Lower leg skin (tissue), 4 donors: ENCODE results near the gene RCBTB2. TPM values are rescaled to one million over a fixed set of nuclear protein-coding genes. Genes with fewer than 3 reads are reported as not detected.

ENCODE experiments used
- DNase-seq, 2 donors: peaks; one replicate each; pipeline ENCODE4 v3.0.0-alpha.2; 2019; ENCODE audit warnings: low spot score in 2 of 2
- H3K4me3 ChIP-seq: fragments of 200-600 bp; sonication (generic); 2 replicates; pipeline ENCODE4 v1.5.1; 2017; ENCODE audit warnings: mild to moderate bottlenecking, low read depth; ENCODE audit not compliant: poor library complexity, severe bottlenecking
- CTCF ChIP-seq, 3 donors: fragments of 450-650 bp; IDR thresholded peaks; one replicate each; pipeline ENCODE4 v1.5.1; 2016; ENCODE audit warnings: antibody characterized with exemption in 3 of 3, mild to moderate bottlenecking in 3 of 3, moderate library complexity in 2 of 3
- POLR2A ChIP-seq, 2 donors: fragments of 450-650 bp; IDR thresholded peaks; one replicate each; pipeline ENCODE4 v1.6.1; 2016 to 2017; ENCODE audit warnings: antibody characterized with exemption in 2 of 2, mild to moderate bottlenecking in 1 of 2, moderate library complexity in 1 of 2
- WGBS, 2 donors: methylation state at CpG; one replicate each; pipeline ENCODE4 v1.1.5; 2018; 5-methylcytosine and 5-hydroxymethylcytosine counted together
- intact Hi-C: fragments of 100-400 bp; cut with DNase I; formaldehyde crosslinking; loops from one replicate; pipeline ENCODE4 v1.15.0; 2023; ENCODE audit warnings: low total_unique reads
- total RNA-seq, 4 donors: library from RNA; depleted of rRNA; stranded (reverse); fragments of >200 nt; gene quantifications; one replicate each; pipeline ENCODE4 v1.1.0, GENCODE V29; 2016

The RCBTB2 gene
- total RNA-seq, 4 donors from 2014 or later = 3.5 to 6.7 (median 3.9) TPM

GRCh38 chr13:48506092-48506701 is 26.7 kb downstream of the RCBTB2 start:
- intact Hi-C loops = no loop called here
- 32 to 50% methylated on average over 14 of the region's 14 CpGs for WGBS, 2 donors
- no peak overlapping the region for H3K4me3 ChIP-seq
- DNase-seq = no peak
- TF ChIP-seq POLR2A (IDR thresholded peaks at IDR 0.05) (no peak), CTCF (IDR thresholded peaks at IDR 0.05) (no peak)

DNA sequence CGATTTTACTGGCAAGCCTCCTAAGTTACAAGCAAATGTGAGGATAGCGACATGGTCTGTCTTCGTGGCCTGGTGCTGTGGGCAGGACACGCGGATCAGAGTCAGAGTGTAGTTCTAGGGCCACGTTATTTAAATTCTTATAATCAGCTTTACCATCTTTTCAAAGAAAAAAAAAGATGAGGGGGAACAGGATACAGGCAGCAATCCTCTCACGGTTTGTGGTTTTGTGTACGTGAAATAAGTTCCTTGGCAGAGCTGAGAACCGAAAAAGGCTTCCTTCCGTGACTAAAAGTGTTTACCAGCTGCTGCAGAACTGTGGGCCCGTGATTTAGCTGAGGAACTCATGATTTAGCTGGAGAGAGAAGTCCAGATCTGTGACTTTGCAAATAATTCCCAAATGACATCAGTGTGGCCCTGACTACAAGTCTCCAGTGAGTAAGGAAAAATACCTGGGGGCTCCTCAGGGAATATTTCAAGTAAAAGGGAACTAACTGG is 27.2 kb downstream of the RCBTB2 start:
- intact Hi-C loops = no loop called here
- H3K4me3 ChIP-seq = no peak overlapping the region
- TF ChIP-seq POLR2A (IDR thresholded peaks at IDR 0.05) (no peak), CTCF (IDR thresholded peaks at IDR 0.05) (no peak)
- peak in 1 of 2 donors; percentile 65 for DNase-seq
- WGBS, 2 donors = 49 to 57% methylated on average over 11 of the region's 11 CpGs

GRCh38 chr13:48505012-48505411 is 27.9 kb downstream of the RCBTB2 start:
- intact Hi-C loops = no loop called here
- DNase-seq = no peak
- TF ChIP-seq POLR2A (IDR thresholded peaks at IDR 0.05) = no peak
- no peak for TF ChIP-seq CTCF (IDR thresholded peaks at IDR 0.05)
- no peak overlapping the region for H3K4me3 ChIP-seq
- WGBS, 2 donors = 64 to 74% methylated on average over 4 of the region's 4 CpGs

DNA sequence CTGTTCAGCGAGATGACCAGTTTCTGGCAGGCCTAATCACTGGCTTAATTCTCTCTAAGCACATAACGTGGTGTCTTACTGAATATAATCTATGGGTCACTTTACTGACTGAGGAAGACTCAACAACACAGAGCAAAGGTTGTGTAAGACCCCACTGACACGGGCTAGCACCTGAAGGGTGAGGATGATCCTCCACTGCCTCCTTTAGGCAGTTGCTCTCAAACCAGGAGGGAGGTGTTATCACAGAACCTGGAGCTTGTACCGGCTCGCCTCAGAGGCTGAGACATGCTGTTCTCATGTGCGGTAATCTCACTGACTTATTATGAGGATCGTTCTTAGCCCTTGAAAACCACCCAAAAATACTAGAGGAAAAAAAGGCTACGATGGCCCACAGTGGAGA is 28.3 kb downstream of the RCBTB2 start:
- no peak for DNase-seq
- no peak overlapping the region for H3K4me3 ChIP-seq
- intact Hi-C loops = no loop called here
- no peak for TF ChIP-seq POLR2A (IDR thresholded peaks at IDR 0.05)
- TF ChIP-seq CTCF (IDR thresholded peaks at IDR 0.05) = no peak
- WGBS, 2 donors = 59 to 65% methylated on average over 8 of the region's 8 CpGs

DNA sequence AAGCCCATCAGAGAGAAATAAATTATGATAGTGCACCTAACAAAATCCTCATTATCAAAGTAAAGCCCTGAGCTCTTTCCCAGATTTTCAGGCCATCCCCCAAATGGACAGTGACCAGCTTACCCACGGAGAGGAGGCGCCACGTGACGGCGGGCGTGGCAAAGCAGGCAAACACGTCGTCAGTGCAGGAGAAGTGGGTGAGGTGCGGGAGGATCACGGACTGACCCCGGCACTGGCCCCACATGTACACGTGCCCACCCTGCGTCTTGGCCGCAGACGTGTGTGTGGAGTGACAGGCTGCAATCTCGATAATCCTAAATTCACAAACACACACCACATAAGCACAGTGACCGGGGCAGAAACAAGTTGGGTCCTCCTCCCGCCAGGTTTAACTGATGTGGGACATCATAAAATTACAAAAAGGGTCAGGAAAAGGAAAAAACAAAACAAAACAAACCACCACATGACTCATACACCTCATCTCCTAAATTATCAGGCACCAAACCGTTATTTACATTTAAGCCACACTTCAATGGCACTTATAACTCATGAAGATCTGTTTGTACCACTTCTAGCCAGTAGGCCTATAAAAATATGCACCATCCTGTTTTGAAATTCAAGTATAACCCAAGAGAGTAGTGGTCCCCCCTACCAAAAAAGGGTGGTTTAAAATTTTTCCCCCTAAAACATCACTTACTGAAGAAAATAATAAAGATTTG is 30.1 kb downstream of the RCBTB2 start:
- TF ChIP-seq POLR2A (IDR thresholded peaks at IDR 0.05) (no peak), CTCF (IDR thresholded peaks at IDR 0.05) (no peak)
- WGBS, 2 donors = 91 to 93% methylated on average over 19 of the region's 19 CpGs
- intact Hi-C loops = no loop called here
- no peak for DNase-seq
- no peak overlapping the region for H3K4me3 ChIP-seq
